ENCODE results near the gene CCDC157. TPM values are rescaled to one million over a fixed set of nuclear protein-coding genes. Genes with fewer than 3 reads are reported as not detected.
A peak's percentile ranks its signal among the peaks of the same experiment; 100 is the strongest.

Gene CCDC157
- polyA plus RNA-seq (2013): 2.2 TPM

- Histone ChIP-seq H3K4me1 (ENCODE audit: control extremely low read depth in 1 of 4, control insufficient read depth in 4 of 4, insufficient read depth in 4 of 4, low read length in 3 of 4) (peaks cover 0 to 26% (median 23%) of the 10 kb centered on the region in 4 experiments), H3K27me3 (replicated peaks in 2 of 5; ENCODE audit: control insufficient read depth in 4 of 5, insufficient read depth in 5 of 5, low read length in 4 of 5) (no peaks in the 10 kb centered on the region), H3K27ac (ENCODE audit: insufficient read depth in 1 of 2, low read depth in 1 of 2, low read length in 2 of 2, poor library complexity in 1 of 2, severe bottlenecking in 2 of 2) (peak within 1 kb of the TSS; percentile 92 to 98), H3K4me3 (ENCODE audit: control insufficient read depth in 1 of 7, extremely low read depth in 1 of 7, insufficient read depth in 4 of 7, low read depth in 2 of 7, low read length in 6 of 7) (peak within 1 kb of the TSS; percentile 66 to 99 (median 94)), H3K9me3 (ENCODE audit: control extremely low read depth in 1 of 5, control insufficient read depth in 4 of 5, insufficient read depth in 2 of 5, low read depth in 1 of 5, low read length in 4 of 5) (no peaks in the 10 kb centered on the region), H3K36me3 (ENCODE audit: control insufficient read depth in 4 of 4, insufficient read depth in 4 of 4, low read length in 3 of 4) (peaks cover 4 to 24% (median 18%) of the 10 kb centered on the region in 4 experiments)
- under 1% methylated on average over 77 of the region's 91 CpGs for WGBS (ENCODE audit: insufficient coverage)
- ChIA-PET POLR2A (interaction anchor here (0.6 to 2.5 kb wide), 5 partner anchors 12 to 90 kb away, joined by 3 to 8 read pairs (median 4); partner anchors contain the start of gene OSM), CTCF (interaction anchor here (1.0 to 2.5 kb wide), 5 partner anchors 13 to 102 kb away, joined by 3 to 13 read pairs (median 3); partner anchors contain the start of gene CASTOR1)
- peak; percentile 90 to 96 (median 95) for DNase-seq
Measured at GRCh38 chr22:30356449-30357235, at the start of gene CCDC157, which contains the start of gene SF3A1. Gene CCDC157 (plus strand): TSS chr22:30357007. CDS start chr22:30366001, 8,994 bp downstream. Gene SF3A1 (minus strand): TSS chr22:30356894. CDS start chr22:30356792, 102 bp downstream.

- 95% methylated on average over 2 of the region's 4 CpGs for WGBS (ENCODE audit: insufficient coverage)
- Histone ChIP-seq H3K4me1 (ENCODE audit: control extremely low read depth in 1 of 4, control insufficient read depth in 4 of 4, insufficient read depth in 4 of 4, low read length in 3 of 4) (peaks cover 58 to 97% (median 92%) of the 10 kb centered on the region in 4 experiments), H3K4me3 (ENCODE audit: control insufficient read depth in 1 of 7, extremely low read depth in 1 of 7, insufficient read depth in 4 of 7, low read depth in 2 of 7, low read length in 6 of 7) (peak overlapping the region in 2 of 7 experiments; percentile 14 to 31), H3K9me3 (ENCODE audit: control extremely low read depth in 1 of 5, control insufficient read depth in 4 of 5, insufficient read depth in 2 of 5, low read depth in 1 of 5, low read length in 4 of 5) (no peaks in the 10 kb centered on the region), H3K27me3 (replicated peaks in 2 of 5; ENCODE audit: control insufficient read depth in 4 of 5, insufficient read depth in 5 of 5, low read length in 4 of 5) (no peaks in the 10 kb centered on the region), H3K27ac (ENCODE audit: insufficient read depth in 1 of 2, low read depth in 1 of 2, low read length in 2 of 2, poor library complexity in 1 of 2, severe bottlenecking in 2 of 2) (peak overlapping the region; percentile 7 to 47), H3K36me3 (ENCODE audit: control insufficient read depth in 4 of 4, insufficient read depth in 4 of 4, low read length in 3 of 4) (no peaks in the 10 kb centered on the region)
- ChIA-PET POLR2A (interaction anchor here (0.7 kb wide), 1 partner anchor 938 kb away, joined by 3 read pairs; no protein-coding TSS in a partner anchor), CTCF (interaction anchor here (0.9 to 3.6 kb wide), 4 partner anchors 8 to 19 kb away, joined by 3 to 16 read pairs (median 3); partner anchors contain the start of gene CASTOR1)
- DNase-seq: no peak
Measured at GRCh38 chr22:30307041-30307574, 49.7 kb upstream of the CCDC157 start.

GRCh38 chr22:30308093-30308492 is 48.7 kb upstream of the CCDC157 start:
- Histone ChIP-seq H3K9me3 (ENCODE audit: control extremely low read depth in 1 of 5, control insufficient read depth in 4 of 5, insufficient read depth in 2 of 5, low read depth in 1 of 5, low read length in 4 of 5) (no peaks in the 10 kb centered on the region), H3K27ac (ENCODE audit: insufficient read depth in 1 of 2, low read depth in 1 of 2, low read length in 2 of 2, poor library complexity in 1 of 2, severe bottlenecking in 2 of 2) (no peak overlapping the region), H3K36me3 (ENCODE audit: control insufficient read depth in 4 of 4, insufficient read depth in 4 of 4, low read length in 3 of 4) (no peaks in the 10 kb centered on the region), H3K27me3 (replicated peaks in 2 of 5; ENCODE audit: control insufficient read depth in 4 of 5, insufficient read depth in 5 of 5, low read length in 4 of 5) (no peaks in the 10 kb centered on the region), H3K4me3 (ENCODE audit: control insufficient read depth in 1 of 7, extremely low read depth in 1 of 7, insufficient read depth in 4 of 7, low read depth in 2 of 7, low read length in 6 of 7) (no peak overlapping the region), H3K4me1 (ENCODE audit: control extremely low read depth in 1 of 4, control insufficient read depth in 4 of 4, insufficient read depth in 4 of 4, low read length in 3 of 4) (peaks cover 56 to 97% (median 90%) of the 10 kb centered on the region in 4 experiments)
- CTCF ChIA-PET: interaction anchor here (0.9 to 3.6 kb wide), 3 partner anchors 20 to 52 kb away, joined by 3 to 16 read pairs (median 3); partner anchors contain the start of gene CASTOR1
- POLR2A ChIA-PET: no interaction called here
- no CpG with 5 or more reads among the region's 2 CpGs for WGBS (ENCODE audit: insufficient coverage)
- DNase-seq: no peak

GRCh38 chr22:30308518-30309230 is 48.1 kb upstream of the CCDC157 start:
- no peaks in the 10 kb centered on the region for H3K27me3 ChIP-seq (replicated peaks in 2 of 5; ENCODE audit: control insufficient read depth in 4 of 5, insufficient read depth in 5 of 5, low read length in 4 of 5)
- 88% methylated on average over 4 of the region's 5 CpGs for WGBS (ENCODE audit: insufficient coverage)
- ChIA-PET CTCF (interaction anchor here (0.9 to 3.6 kb wide), 4 partner anchors 20 to 53 kb away, joined by 3 to 16 read pairs (median 3); partner anchors contain the start of gene CASTOR1), POLR2A (no interaction called here)
- H3K4me1 ChIP-seq (ENCODE audit: control extremely low read depth in 1 of 4, control insufficient read depth in 4 of 4, insufficient read depth in 4 of 4, low read length in 3 of 4): peaks cover 56 to 95% (median 87%) of the 10 kb centered on the region in 4 experiments
- no peaks in the 10 kb centered on the region for H3K36me3 ChIP-seq (ENCODE audit: control insufficient read depth in 4 of 4, insufficient read depth in 4 of 4, low read length in 3 of 4)
- DNase-seq: peak in 2 of 3 donors; percentile 58 to 71
- H3K4me3 ChIP-seq (ENCODE audit: control insufficient read depth in 1 of 7, extremely low read depth in 1 of 7, insufficient read depth in 4 of 7, low read depth in 2 of 7, low read length in 6 of 7): no peak overlapping the region
- no peaks in the 10 kb centered on the region for H3K9me3 ChIP-seq (ENCODE audit: control extremely low read depth in 1 of 5, control insufficient read depth in 4 of 5, insufficient read depth in 2 of 5, low read depth in 1 of 5, low read length in 4 of 5)
- H3K27ac ChIP-seq (ENCODE audit: insufficient read depth in 1 of 2, low read depth in 1 of 2, low read length in 2 of 2, poor library complexity in 1 of 2, severe bottlenecking in 2 of 2): no peak overlapping the region

GRCh38 chr22:30309951-30310741 is 46.7 kb upstream of the CCDC157 start:
- DNase-seq: peak in 1 of 3 donors; percentile 33
- ChIA-PET CTCF (interaction anchor here (1.0 to 5.4 kb wide), 7 partner anchors 9 to 23 kb away, joined by 3 to 31 read pairs (median 3); partner anchors contain the start of gene CASTOR1), POLR2A (no interaction called here)
- no peaks in the 10 kb centered on the region for H3K9me3 ChIP-seq (ENCODE audit: control extremely low read depth in 1 of 5, control insufficient read depth in 4 of 5, insufficient read depth in 2 of 5, low read depth in 1 of 5, low read length in 4 of 5)
- WGBS (ENCODE audit: insufficient coverage): 65% methylated on average over 5 of the region's 7 CpGs
- H3K4me1 ChIP-seq (ENCODE audit: control extremely low read depth in 1 of 4, control insufficient read depth in 4 of 4, insufficient read depth in 4 of 4, low read length in 3 of 4): peaks cover 52 to 95% (median 86%) of the 10 kb centered on the region in 4 experiments
- no peak overlapping the region for H3K27ac ChIP-seq (ENCODE audit: insufficient read depth in 1 of 2, low read depth in 1 of 2, low read length in 2 of 2, poor library complexity in 1 of 2, severe bottlenecking in 2 of 2)
- no peaks in the 10 kb centered on the region for H3K27me3 ChIP-seq (replicated peaks in 2 of 5; ENCODE audit: control insufficient read depth in 4 of 5, insufficient read depth in 5 of 5, low read length in 4 of 5)
- no peaks in the 10 kb centered on the region for H3K36me3 ChIP-seq (ENCODE audit: control insufficient read depth in 4 of 4, insufficient read depth in 4 of 4, low read length in 3 of 4)
- H3K4me3 ChIP-seq (ENCODE audit: control insufficient read depth in 1 of 7, extremely low read depth in 1 of 7, insufficient read depth in 4 of 7, low read depth in 2 of 7, low read length in 6 of 7): peak overlapping the region in 1 of 7 experiments; percentile 26
